Left lung (tissue), 10 donors: ENCODE data around the gene OAS3. TPM values are rescaled to one million over a fixed set of nuclear protein-coding genes. Genes with fewer than 3 reads are reported as not detected.
"Not testable (repeated sequence)": the region's sequence is repeated elsewhere in the genome, so short reads cannot be mapped to it uniquely, and the experiment has no call there.

Experiments used
- ATAC-seq: fragments of 200-7000 bp; cut with Tn5 transposase; one replicate; pipeline ENCODE4 v1.9.1; 2020; ENCODE audit warnings: moderate library complexity
- DNase-seq, 4 donors: peaks; one replicate each; pipeline ENCODE4 v3.0.0-alpha.2; 2013 to 2020
- H3K27ac ChIP-seq, 2 donors: fragments of 200-600 bp; sonication (generic) in 1 of 2; one replicate each; pipeline versions ENCODE4 v1.5.0 to v1.8.0; 2020 to 2021
- H3K27me3 ChIP-seq, 2 donors: fragments of 200-600 bp; sonication (generic) in 1 of 2; one replicate each; pipeline versions ENCODE4 v1.5.0 to v1.8.0; 2020 to 2021
- H3K36me3 ChIP-seq, 2 donors: fragments of 200-600 bp; sonication (generic) in 1 of 2; one replicate each; pipeline versions ENCODE4 v1.5.0 to v1.8.0; 2020 to 2021
- H3K4me1 ChIP-seq, 2 donors: fragments of 200-600 bp; one replicate each; pipeline ENCODE4 v1.8.0; 2021
- H3K4me3 ChIP-seq, 2 donors: fragments of 200-600 bp; sonication (generic) in 1 of 2; one replicate each; pipeline versions ENCODE4 v1.5.0 to v1.8.0; 2020 to 2021; ENCODE audit warnings: mild to moderate bottlenecking in 1 of 2
- H3K9me3 ChIP-seq, 2 donors: fragments of 200-600 bp; sonication (generic) in 1 of 2; one replicate each; pipeline versions ENCODE4 v1.5.0 to v1.8.0; 2020 to 2021
- intact Hi-C, 2 donors: fragments of 100-400 bp; cut with DNase I; formaldehyde crosslinking; loops; one replicate each; pipeline versions ENCODE4 v1.11.2 to v1.14.2; 2022
- polyA plus RNA-seq, 6 donors: library from polyadenylated mRNA; unstranded; fragments of 120-200 nt; gene quantifications; one replicate each; pipeline ENCODE4 v1.2.1, GENCODE V29; 2013; ENCODE audit not compliant: insufficient read length in 6 of 6
- total RNA-seq, 2 donors: library from RNA; stranded (reverse); fragmentation: NEBNext Ultra II Directional; extraction: Animal tissue kit (Norgen Biotek cat#: 25700); gene quantifications; one replicate each; pipeline ENCODE4 v1.2.1, GENCODE V29; 2021
- TF ChIP-seq, protein P1 (sequence below), 2 donors: fragments of 200-600 bp; sonication (generic) in 1 of 2; IDR thresholded peaks; one replicate each; pipeline versions ENCODE4 v1.5.0 to v1.8.0; 2021; ENCODE audit warnings: antibody characterized with exemption in 2 of 2
- donor health status: DM: no; HTN: yes; CAD: no.
- donor health status: DM: no; HTN: no; CAD: no.

The OAS3 gene
- total and polyA plus RNA-seq, 8 donors = 11.4 to 47.5 (median 17.7) TPM

DNA sequence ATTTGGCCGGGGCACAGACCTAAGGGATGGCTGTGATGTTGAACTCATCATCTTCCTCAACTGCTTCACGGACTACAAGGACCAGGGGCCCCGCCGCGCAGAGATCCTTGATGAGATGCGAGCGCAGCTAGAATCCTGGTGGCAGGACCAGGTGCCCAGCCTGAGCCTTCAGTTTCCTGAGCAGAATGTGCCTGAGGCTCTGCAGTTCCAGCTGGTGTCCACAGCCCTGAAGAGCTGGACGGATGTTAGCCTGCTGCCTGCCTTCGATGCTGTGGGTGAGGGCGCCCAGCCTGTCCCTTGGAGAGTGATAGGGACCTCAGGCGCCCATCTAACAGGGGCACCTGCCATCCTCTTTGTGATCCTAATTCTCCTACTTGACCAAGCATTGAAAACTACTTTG lies 12.4 kb downstream of the OAS3 start:
- H3K36me3 ChIP-seq = peaks cover 0 to 74% of the 10 kb centered on the region in 2 donors
- H3K4me1 ChIP-seq = no peaks in the 10 kb centered on the region
- H3K4me3 ChIP-seq = no peak overlapping the region
- peaks cover 0 to 4% of the 10 kb centered on the region in 2 donors for H3K9me3 ChIP-seq
- ATAC-seq (no peak), DNase-seq (no peak)
- intact Hi-C loops = no loop called here
- no peaks in the 10 kb centered on the region for H3K27me3 ChIP-seq
- TF ChIP-seq, protein P1, sequence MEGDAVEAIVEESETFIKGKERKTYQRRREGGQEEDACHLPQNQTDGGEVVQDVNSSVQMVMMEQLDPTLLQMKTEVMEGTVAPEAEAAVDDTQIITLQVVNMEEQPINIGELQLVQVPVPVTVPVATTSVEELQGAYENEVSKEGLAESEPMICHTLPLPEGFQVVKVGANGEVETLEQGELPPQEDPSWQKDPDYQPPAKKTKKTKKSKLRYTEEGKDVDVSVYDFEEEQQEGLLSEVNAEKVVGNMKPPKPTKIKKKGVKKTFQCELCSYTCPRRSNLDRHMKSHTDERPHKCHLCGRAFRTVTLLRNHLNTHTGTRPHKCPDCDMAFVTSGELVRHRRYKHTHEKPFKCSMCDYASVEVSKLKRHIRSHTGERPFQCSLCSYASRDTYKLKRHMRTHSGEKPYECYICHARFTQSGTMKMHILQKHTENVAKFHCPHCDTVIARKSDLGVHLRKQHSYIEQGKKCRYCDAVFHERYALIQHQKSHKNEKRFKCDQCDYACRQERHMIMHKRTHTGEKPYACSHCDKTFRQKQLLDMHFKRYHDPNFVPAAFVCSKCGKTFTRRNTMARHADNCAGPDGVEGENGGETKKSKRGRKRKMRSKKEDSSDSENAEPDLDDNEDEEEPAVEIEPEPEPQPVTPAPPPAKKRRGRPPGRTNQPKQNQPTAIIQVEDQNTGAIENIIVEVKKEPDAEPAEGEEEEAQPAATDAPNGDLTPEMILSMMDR (IDR thresholded peaks at IDR 0.05) = no peak
- H3K27ac ChIP-seq = no peak overlapping the region

DNA sequence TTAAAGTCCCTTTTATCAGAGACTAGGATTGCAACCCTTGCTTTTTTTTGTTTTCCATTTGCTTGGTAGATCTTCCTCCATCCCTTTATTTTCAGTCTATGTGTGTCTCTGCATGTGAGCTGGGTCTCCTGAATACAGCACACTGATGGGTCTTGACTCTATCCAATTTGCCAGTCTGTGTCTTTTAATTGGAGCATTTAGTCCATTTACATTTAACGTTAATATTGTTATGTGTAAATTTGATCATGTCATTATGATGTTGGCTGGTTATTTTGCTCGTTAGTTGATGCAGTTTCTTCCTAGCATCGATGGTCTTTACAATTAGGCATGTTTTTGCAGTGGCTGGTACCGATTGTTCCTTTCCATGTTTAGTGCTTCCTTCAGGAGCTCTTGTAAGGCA lies 18.9 kb downstream of the OAS3 start:
- ATAC-seq = not testable (repeated sequence)

DNA sequence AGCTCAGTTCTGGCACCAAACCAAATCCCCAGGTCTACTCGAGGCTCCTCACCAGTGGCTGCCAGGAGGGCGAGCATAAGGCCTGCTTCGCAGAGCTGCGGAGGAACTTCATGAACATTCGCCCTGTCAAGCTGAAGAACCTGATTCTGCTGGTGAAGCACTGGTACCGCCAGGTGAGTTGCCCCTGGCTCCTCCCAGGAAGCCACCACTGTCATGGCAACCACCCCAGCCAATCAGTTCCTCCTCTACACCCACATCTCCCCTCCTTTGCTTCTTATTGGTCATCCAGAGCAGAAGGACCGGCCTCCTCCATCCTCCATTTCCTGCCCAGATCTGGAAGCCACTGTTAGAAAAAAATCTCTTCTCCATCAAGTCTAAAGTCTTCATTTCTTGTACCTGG lies 22.8 kb downstream of the OAS3 start:
- DNase-seq (no peak), ATAC-seq (no peak)
- Histone ChIP-seq H3K27me3 (no peaks in the 10 kb centered on the region), H3K27ac (no peak overlapping the region), H3K36me3 (peaks cover 0 to 82% of the 10 kb centered on the region in 2 donors), H3K4me1 (no peaks in the 10 kb centered on the region), H3K9me3 (peaks cover 0 to 8% of the 10 kb centered on the region in 2 donors), H3K4me3 (no peak overlapping the region)
- intact Hi-C loops = no loop called here
- TF ChIP-seq, protein P1 (IDR thresholded peaks at IDR 0.05) = no peak

More for the DNA sequence above, 18.9 kb downstream of the OAS3 start:
- H3K4me1 ChIP-seq, H3K4me3 ChIP-seq, H3K27ac ChIP-seq, H3K9me3 ChIP-seq, intact Hi-C loops, H3K27me3 ChIP-seq, DNase-seq: not testable (repeated sequence)
- peaks cover 0 to 53% of the 10 kb centered on the region in 2 donors for H3K36me3 ChIP-seq

DNA sequence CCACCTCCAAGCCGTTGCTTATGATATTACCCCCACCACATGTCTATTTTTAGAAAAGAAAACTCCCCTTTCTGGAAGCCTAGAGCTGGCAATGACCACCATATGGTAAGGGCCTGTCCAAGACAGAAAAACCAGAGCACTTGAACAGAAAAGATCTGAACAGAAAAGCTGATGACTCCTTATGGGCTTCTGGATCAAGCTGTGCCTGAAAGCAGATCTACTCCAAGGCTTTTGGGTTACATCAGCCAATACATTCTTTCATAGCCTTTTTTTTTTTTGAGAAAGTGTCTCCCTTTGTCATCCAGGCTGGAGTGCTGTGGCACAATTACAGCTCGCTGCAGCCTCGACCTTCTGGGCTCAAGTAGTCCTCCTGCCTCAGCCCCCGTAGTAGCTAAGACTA lies 23.3 kb downstream of the OAS3 start:
- intact Hi-C loops = no loop called here
- H3K27ac ChIP-seq = no peak overlapping the region
- TF ChIP-seq, protein P1 (IDR thresholded peaks at IDR 0.05) = no peak
- H3K36me3 ChIP-seq = peaks cover 0 to 87% of the 10 kb centered on the region in 2 donors
- ATAC-seq (no peak), DNase-seq (no peak)
- no peak overlapping the region for H3K4me3 ChIP-seq
- peaks cover 0 to 8% of the 10 kb centered on the region in 2 donors for H3K9me3 ChIP-seq
- H3K27me3 ChIP-seq = no peaks in the 10 kb centered on the region
- H3K4me1 ChIP-seq = no peaks in the 10 kb centered on the region

DNA sequence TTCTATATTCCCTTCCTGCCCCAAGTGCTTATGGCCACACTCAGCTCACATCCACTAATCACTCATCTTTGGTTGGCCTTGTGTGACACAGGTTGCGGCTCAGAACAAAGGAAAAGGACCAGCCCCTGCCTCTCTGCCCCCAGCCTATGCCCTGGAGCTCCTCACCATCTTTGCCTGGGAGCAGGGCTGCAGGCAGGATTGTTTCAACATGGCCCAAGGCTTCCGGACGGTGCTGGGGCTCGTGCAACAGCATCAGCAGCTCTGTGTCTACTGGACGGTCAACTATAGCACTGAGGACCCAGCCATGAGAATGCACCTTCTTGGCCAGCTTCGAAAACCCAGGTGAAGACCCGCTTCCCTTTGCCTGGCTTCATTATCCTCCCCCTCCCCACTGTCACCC lies 24.3 kb downstream of the OAS3 start:
- no peak overlapping the region for H3K27ac ChIP-seq
- intact Hi-C loops = no loop called here
- TF ChIP-seq, protein P1 (IDR thresholded peaks at IDR 0.05) = no peak
- peaks cover 0 to 8% of the 10 kb centered on the region in 2 donors for H3K9me3 ChIP-seq
- H3K4me1 ChIP-seq = no peaks in the 10 kb centered on the region
- H3K4me3 ChIP-seq = no peak overlapping the region
- ATAC-seq = no peak
- peaks cover 0 to 97% of the 10 kb centered on the region in 2 donors for H3K36me3 ChIP-seq
- H3K27me3 ChIP-seq = no peaks in the 10 kb centered on the region
- DNase-seq = no peak

DNA sequence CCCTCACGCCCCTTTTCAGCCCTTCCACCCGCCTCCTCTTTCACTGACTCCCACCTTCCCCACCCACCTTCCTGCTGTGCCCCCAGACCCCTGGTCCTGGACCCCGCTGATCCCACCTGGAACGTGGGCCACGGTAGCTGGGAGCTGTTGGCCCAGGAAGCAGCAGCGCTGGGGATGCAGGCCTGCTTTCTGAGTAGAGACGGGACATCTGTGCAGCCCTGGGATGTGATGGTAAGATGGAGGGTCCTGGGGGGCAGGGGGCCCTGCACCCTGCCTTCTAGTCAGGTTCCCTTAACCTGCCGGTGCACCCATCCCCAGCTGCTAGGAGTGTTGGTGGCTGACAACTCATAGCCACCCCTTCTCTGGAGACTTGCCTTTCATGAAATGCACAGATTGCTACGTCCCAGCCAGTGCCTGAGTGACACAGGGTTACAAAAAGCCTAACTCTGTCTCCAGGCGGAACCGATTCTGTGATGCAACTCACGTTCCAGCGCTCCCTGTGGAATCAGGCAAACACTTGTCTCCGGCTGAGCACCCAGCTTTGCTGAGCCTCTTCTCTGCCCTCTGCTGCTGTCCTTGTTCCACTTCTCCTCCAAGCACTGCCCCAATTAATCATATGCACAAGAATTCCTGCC lies 25.1 kb downstream of the OAS3 start:
- Histone ChIP-seq H3K27me3 (no peaks in the 10 kb centered on the region), H3K4me3 (no peak overlapping the region), H3K36me3 (peaks cover 0 to 98% of the 10 kb centered on the region in 2 donors), H3K4me1 (no peaks in the 10 kb centered on the region), H3K9me3 (peaks cover 0 to 3% of the 10 kb centered on the region in 2 donors), H3K27ac (no peak overlapping the region)
- intact Hi-C loops = no loop called here
- ATAC-seq (no peak), DNase-seq (no peak)
- TF ChIP-seq, protein P1 (IDR thresholded peaks at IDR 0.05) = no peak
